Type B pancreatic cell (in vitro differentiated cells): Measurements from ENCODE around the gene DNAJC7. TPM values are rescaled to one million over a fixed set of nuclear protein-coding genes. Genes with fewer than 3 reads are reported as not detected.

Experiments used
- DNase-seq: peaks from one replicate; pipeline ENCODE4 v3.0.0; 2021; ENCODE audit warnings: mixed read lengths; ENCODE audit not compliant: unreplicated experiment; ENCODE audit errors: extremely low spot score
- H3K27ac Mint-ChIP-seq: 2 replicates; pipeline ENCODE4 v1.8.0; 2021; ENCODE audit warnings: mild to moderate bottlenecking, mixed read lengths
- H3K27me3 Mint-ChIP-seq: 2 replicates; pipeline ENCODE4 v1.8.0; 2021; ENCODE audit warnings: mixed read lengths
- H3K36me3 Mint-ChIP-seq: 2 replicates; pipeline ENCODE4 v1.8.0; 2021; ENCODE audit warnings: mixed read lengths
- H3K4me1 Mint-ChIP-seq: one replicate; pipeline ENCODE4 v1.8.0; 2021; ENCODE audit warnings: mixed read lengths; ENCODE audit not compliant: unreplicated experiment
- H3K4me3 Mint-ChIP-seq: 2 replicates; pipeline ENCODE4 v1.8.0; 2021; ENCODE audit warnings: mild to moderate bottlenecking, mixed read lengths
- H3K9me3 Mint-ChIP-seq: 2 replicates; pipeline ENCODE4 v1.8.0; 2021; ENCODE audit warnings: mixed read lengths
- CTCF ChIP-seq: fragments of 200-600 bp; sonication (generic); conservative IDR thresholded peaks from 2 replicates; pipeline ENCODE4 v1.5.0; 2021; ENCODE audit warnings: antibody characterized with exemption, mild to moderate bottlenecking
- total RNA-seq: library from RNA; stranded (reverse); gene quantifications from 2 replicates; pipeline ENCODE4 v1.2.1, GENCODE V29; 2021; ENCODE audit warnings: low replicate concordance

The DNAJC7 gene
- total RNA-seq, 1 donor from 2014 or later = 88.7 TPM

DNA sequence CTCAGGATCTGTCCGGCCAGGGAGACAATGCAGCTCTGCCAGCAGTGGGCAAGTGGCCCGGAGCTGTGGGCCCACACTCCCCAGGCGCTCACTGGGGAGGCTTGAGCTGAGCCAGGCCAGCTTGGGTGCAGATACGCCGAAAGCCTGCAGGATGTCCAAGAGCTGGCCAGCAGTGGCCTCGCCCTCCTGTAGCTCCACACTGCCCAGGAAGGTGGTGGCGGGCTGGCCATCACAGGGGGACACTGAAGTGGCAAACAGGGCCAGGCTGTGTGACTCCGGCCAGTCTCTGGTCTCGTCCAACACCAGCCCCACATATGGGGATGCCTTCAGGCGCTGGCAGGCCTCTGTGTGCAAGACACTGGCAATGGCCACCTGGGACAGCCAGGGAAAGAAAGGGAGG lies 23.6 kb upstream of the DNAJC7 start:
- no peaks in the 10 kb centered on the region for H3K4me1 Mint-ChIP-seq
- DNase-seq = no peak
- no peak for TF ChIP-seq CTCF
- H3K36me3 Mint-ChIP-seq = no peaks in the 10 kb centered on the region
- H3K27ac Mint-ChIP-seq = no peak overlapping the region
- no peaks in the 10 kb centered on the region for H3K27me3 Mint-ChIP-seq
- no peak overlapping the region for H3K4me3 Mint-ChIP-seq
- no peaks in the 10 kb centered on the region for H3K9me3 Mint-ChIP-seq

DNA sequence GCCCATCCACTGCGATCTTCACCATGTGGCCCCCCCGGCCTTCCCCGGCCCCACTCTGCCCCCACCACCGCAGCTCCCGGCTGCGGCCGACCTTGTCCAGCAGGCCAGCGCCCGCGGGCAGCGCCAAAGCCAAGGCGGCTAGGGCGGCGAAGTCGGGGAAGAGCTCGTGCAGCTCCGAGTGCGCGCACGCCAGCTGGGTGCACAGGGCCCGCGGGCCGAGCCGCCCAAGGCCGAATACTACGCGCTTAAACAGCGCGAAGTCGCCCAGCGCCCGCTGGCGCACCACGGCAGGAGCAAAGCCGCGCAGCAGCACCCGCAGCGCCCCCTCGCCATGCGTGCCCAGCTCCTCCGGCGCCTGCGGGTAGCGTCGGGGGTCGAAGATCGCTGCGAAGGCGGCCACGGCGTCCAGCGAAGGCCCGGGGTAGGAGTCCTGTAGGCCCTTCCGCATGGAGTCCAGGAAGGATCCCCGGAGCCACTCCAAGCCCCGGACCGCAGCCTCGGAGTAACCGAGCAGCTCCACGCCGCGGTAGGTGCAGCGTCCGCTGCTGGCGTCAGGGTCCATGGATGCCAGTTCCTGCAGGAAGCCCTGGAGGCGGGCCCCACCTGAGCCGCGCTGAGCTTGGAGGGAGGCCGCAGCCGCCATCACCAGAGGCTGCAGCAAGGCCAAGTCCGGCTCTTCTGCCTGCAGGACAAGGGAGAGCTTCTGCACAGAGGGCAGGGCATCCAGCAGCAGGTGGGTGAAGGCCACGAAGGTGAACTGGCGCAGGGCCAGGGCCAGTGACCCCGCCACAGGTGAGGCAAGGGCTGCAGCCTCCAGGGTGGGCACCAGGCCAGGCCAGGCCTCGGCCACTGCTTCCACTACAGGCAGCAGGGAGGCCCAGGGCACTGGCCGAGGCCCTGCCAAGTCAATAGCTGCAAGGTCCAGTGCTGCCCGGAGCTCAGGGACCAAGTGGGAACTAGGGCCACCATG lies 22.8 kb upstream of the DNAJC7 start:
- H3K27me3 Mint-ChIP-seq = no peaks in the 10 kb centered on the region

DNA sequence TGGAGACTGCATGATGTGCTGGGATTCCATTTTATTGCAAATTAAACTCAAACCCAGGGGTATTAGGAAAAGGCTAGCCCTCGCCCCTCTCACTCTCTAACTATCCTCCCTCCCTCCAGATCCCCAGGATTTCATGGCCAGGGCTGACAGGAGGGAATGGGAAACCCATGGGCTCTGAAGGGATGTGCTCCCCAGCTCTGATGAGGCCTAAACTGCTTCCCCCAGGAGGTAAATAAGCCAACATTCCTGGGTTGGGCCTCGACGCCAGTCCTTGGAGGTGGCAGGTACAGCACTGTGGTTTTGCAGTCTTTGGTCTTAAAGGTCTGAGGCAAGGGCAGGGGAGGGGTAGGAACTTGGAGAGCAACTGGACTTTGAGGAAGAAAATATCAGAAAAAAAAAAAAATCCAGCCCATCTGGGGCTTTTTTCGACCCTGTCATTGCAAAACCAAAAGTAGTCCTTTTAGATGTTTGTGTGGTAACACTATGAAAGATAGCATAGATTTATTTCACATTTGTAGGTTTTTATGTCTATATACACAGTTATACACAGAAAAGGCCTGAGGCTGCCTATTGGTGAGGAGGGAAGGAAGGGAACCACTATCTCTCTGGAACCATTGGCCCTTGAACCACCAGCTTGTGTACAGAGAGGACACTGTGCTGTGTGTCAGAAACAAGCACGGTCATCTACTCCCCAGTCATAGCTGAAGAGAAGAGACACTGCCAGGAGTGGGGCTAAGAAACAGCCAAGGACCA lies 21.2 kb upstream of the DNAJC7 start:
- H3K4me1 Mint-ChIP-seq = peaks cover 7% of the 10 kb centered on the region
- no peak overlapping the region for H3K4me3 Mint-ChIP-seq
- TF ChIP-seq CTCF = no peak
- no peaks in the 10 kb centered on the region for H3K9me3 Mint-ChIP-seq
- no peaks in the 10 kb centered on the region for H3K36me3 Mint-ChIP-seq
- no peaks in the 10 kb centered on the region for H3K27me3 Mint-ChIP-seq
- no peak for DNase-seq
- no peak overlapping the region for H3K27ac Mint-ChIP-seq

More for the DNA sequence above, 22.8 kb upstream of the DNAJC7 start:
- H3K4me1 Mint-ChIP-seq = no peaks in the 10 kb centered on the region
- H3K27ac Mint-ChIP-seq = no peak overlapping the region
- no peak overlapping the region for H3K4me3 Mint-ChIP-seq
- DNase-seq = no peak
- no peak for TF ChIP-seq CTCF
- no peaks in the 10 kb centered on the region for H3K9me3 Mint-ChIP-seq
- no peaks in the 10 kb centered on the region for H3K36me3 Mint-ChIP-seq

- Mint-ChIP-seq H3K9me3 (no peaks in the 10 kb centered on the region), H3K4me1 (peaks cover 8% of the 10 kb centered on the region), H3K36me3 (no peaks in the 10 kb centered on the region), H3K27me3 (no peaks in the 10 kb centered on the region), H3K27ac (peak overlapping the region; percentile 19), H3K4me3 (no peak overlapping the region)
- no peak for DNase-seq
- TF ChIP-seq CTCF = no peak
These were observed 16.8 kb upstream of the DNAJC7 start for GRCh38 chr17:42034059-42034458.

DNA sequence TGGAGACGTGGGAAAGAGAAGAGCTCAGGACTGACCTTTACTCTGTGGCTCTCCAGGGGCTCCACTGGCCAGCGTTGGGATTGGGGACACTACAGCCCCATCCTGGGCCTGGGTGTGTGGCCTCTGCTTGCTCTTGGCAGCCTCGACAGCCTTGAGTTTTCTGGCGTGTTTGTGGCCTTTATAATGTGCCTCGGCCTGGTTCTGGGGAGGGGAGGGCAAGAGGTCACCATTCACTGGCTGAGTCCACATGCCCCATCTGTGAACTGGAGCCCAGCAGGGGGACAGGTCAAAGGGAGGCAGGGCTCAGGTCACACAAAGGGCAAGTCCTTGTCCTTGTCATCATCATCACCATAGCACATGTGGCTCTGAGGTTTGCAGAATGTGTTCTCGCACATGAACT lies 14.3 kb upstream of the DNAJC7 start:
- no peak for DNase-seq

More for the DNA sequence above, 14.3 kb upstream of the DNAJC7 start:
- Mint-ChIP-seq H3K9me3 (no peaks in the 10 kb centered on the region), H3K36me3 (no peaks in the 10 kb centered on the region), H3K4me1 (peaks cover 19% of the 10 kb centered on the region), H3K27ac (no peak overlapping the region), H3K27me3 (no peaks in the 10 kb centered on the region), H3K4me3 (no peak overlapping the region)
- TF ChIP-seq CTCF = no peak
